Breast epithelium (tissue), 3 donors: ENCODE data around the gene CERS5.

ENCODE experiments used
- POLR2AphosphoS5 ChIP-seq, 3 donors: sonication (generic); formaldehyde crosslinking; IDR thresholded peaks; one replicate each; pipeline ENCODE4 v1.6.1; 2017; ENCODE audit warnings: antibody characterized with exemption in 3 of 3
- TF ChIP-seq, protein P1 (sequence below), 3 donors: fragments of 450-650 bp; IDR thresholded peaks; one replicate each; pipeline ENCODE4 v1.5.1; 2016 to 2017; ENCODE audit warnings: antibody characterized with exemption in 3 of 3, mild to moderate bottlenecking in 3 of 3, moderate library complexity in 3 of 3

DNA sequence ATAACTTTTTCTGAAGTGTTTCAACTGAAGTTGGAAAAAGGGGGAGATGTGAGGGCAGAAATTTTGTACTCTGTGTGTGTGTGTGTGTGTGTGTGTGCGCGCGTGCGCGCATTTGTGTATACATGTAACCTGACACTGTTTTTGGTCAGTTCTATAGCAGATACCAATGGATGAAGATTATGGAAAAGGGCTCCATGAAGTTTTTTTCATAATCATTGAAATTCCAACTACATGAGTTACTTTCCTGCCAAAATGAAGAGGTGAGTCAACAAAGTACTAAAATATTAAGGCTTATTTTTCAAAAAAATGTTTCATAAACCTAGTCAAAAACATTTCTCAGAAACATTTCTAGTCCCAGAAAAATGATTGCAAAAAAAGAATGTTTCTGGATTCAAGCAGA lies 25.7 kb upstream of the CERS5 start:
- TF ChIP-seq POLR2AphosphoS5 (IDR thresholded peaks at IDR 0.05), result no peak
- TF ChIP-seq, protein P1, sequence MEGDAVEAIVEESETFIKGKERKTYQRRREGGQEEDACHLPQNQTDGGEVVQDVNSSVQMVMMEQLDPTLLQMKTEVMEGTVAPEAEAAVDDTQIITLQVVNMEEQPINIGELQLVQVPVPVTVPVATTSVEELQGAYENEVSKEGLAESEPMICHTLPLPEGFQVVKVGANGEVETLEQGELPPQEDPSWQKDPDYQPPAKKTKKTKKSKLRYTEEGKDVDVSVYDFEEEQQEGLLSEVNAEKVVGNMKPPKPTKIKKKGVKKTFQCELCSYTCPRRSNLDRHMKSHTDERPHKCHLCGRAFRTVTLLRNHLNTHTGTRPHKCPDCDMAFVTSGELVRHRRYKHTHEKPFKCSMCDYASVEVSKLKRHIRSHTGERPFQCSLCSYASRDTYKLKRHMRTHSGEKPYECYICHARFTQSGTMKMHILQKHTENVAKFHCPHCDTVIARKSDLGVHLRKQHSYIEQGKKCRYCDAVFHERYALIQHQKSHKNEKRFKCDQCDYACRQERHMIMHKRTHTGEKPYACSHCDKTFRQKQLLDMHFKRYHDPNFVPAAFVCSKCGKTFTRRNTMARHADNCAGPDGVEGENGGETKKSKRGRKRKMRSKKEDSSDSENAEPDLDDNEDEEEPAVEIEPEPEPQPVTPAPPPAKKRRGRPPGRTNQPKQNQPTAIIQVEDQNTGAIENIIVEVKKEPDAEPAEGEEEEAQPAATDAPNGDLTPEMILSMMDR (IDR thresholded peaks at IDR 0.05), result no peak
